Esophagus (tissue), 2 donors: ENCODE measurements around the gene ADAMTSL1. TPM values are rescaled to one million over a fixed set of nuclear protein-coding genes. Genes with fewer than 3 reads are reported as not detected.

Experiments used
- H3K27ac ChIP-seq, 2 donors: one replicate each; pipeline ENCODE4 v1.5.1; 2013; ENCODE audit warnings: low read depth in 2 of 2, mild to moderate bottlenecking in 2 of 2, inconsistent platforms in 1 of 2, low read length in 1 of 2, moderate library complexity in 1 of 2
- H3K27me3 ChIP-seq, 2 donors: one replicate each; pipeline ENCODE4 v1.6.1; 2013; ENCODE audit warnings: low read length in 2 of 2, control low read depth in 1 of 2, mild to moderate bottlenecking in 1 of 2; ENCODE audit not compliant: insufficient read depth in 2 of 2, control insufficient read depth in 1 of 2
- H3K36me3 ChIP-seq, 2 donors: one replicate each; pipeline ENCODE4 v1.6.1; 2013; ENCODE audit warnings: low read length in 1 of 2; ENCODE audit not compliant: control insufficient read depth in 2 of 2, insufficient read depth in 2 of 2
- H3K4me1 ChIP-seq, 2 donors: one replicate each; pipeline ENCODE4 v1.6.1; 2013; ENCODE audit warnings: low read length in 1 of 2; ENCODE audit not compliant: control insufficient read depth in 2 of 2, insufficient read depth in 2 of 2
- H3K4me3 ChIP-seq, 2 donors: one replicate each; pipeline ENCODE4 v1.5.1; 2013; ENCODE audit warnings: low read length in 2 of 2, mild to moderate bottlenecking in 2 of 2, low read depth in 1 of 2, moderate library complexity in 1 of 2
- H3K9me3 ChIP-seq, 2 donors: one replicate each; pipeline ENCODE4 v1.6.1; 2013; ENCODE audit warnings: mild to moderate bottlenecking in 2 of 2, low read depth in 1 of 2, low read length in 1 of 2, moderate library complexity in 1 of 2; ENCODE audit not compliant: control insufficient read depth in 2 of 2, insufficient read depth in 1 of 2
- WGBS, 2 donors: extraction: QIAGEN DNeasy Blood & Tissue Kit; methylation state at CpG; one replicate each; pipeline ENCODE4 v1.1.7; 2013; 5-methylcytosine and 5-hydroxymethylcytosine counted together
- polyA plus RNA-seq, 2 donors: library from polyadenylated mRNA; stranded (reverse); fragments of 200-250 nt; gene quantifications; one replicate each; pipeline ENCODE4 v1.2.3, GENCODE V29; 2013
- donor health status: healthy with polysubstance abuse.
- donor health status: Bipolar disorder and iron deficiency.

Gene ADAMTSL1
- polyA plus RNA-seq, 2 donors, result 1.2 to 1.8 TPM

GRCh38 chr9:18721267-18721994 is 247.5 kb downstream of the ADAMTSL1 start:
- no peaks in the 10 kb centered on the region for H3K27me3 ChIP-seq
- no peak overlapping the region for H3K4me3 ChIP-seq
- WGBS, 2 donors, result 79 to 91% methylated on average over 10 of the region's 10 CpGs
- no peaks in the 10 kb centered on the region for H3K36me3 ChIP-seq
- H3K4me1 ChIP-seq, result no peaks in the 10 kb centered on the region
- no peaks in the 10 kb centered on the region for H3K9me3 ChIP-seq
- no peak overlapping the region for H3K27ac ChIP-seq

- Histone ChIP-seq H3K9me3 (no peaks in the 10 kb centered on the region), H3K36me3 (no peaks in the 10 kb centered on the region), H3K4me1 (no peaks in the 10 kb centered on the region), H3K27ac (no peak overlapping the region), H3K4me3 (no peak overlapping the region), H3K27me3 (no peaks in the 10 kb centered on the region)
- WGBS, 2 donors, result 93 to 95% methylated on average over 2 of the region's 2 CpGs
These were observed 248.0 kb downstream of the ADAMTSL1 start for GRCh38 chr9:18721995-18722310.

- WGBS, 2 donors, result 85 to 89% methylated on average over 6 of the region's 6 CpGs
- Histone ChIP-seq H3K4me1 (no peaks in the 10 kb centered on the region), H3K36me3 (no peaks in the 10 kb centered on the region), H3K27ac (no peak overlapping the region), H3K9me3 (no peaks in the 10 kb centered on the region), H3K27me3 (no peaks in the 10 kb centered on the region), H3K4me3 (no peak overlapping the region)
These were observed 248.9 kb downstream of the ADAMTSL1 start for GRCh38 chr9:18722882-18723281.

GRCh38 chr9:18723366-18723765 is 249.4 kb downstream of the ADAMTSL1 start:
- no peak overlapping the region for H3K4me3 ChIP-seq

GRCh38 chr9:18726546-18726945 is 252.6 kb downstream of the ADAMTSL1 start:
- Histone ChIP-seq H3K27ac (no peak overlapping the region), H3K9me3 (no peaks in the 10 kb centered on the region), H3K4me3 (no peak overlapping the region), H3K36me3 (no peaks in the 10 kb centered on the region), H3K27me3 (no peaks in the 10 kb centered on the region), H3K4me1 (no peaks in the 10 kb centered on the region)
- 25 to 41% methylated on average over 1 of the region's 1 CpG for WGBS, 2 donors

More at GRCh38 chr9:18723366-18723765, 249.4 kb downstream of the ADAMTSL1 start:
- Histone ChIP-seq H3K36me3 (no peaks in the 10 kb centered on the region), H3K4me1 (no peaks in the 10 kb centered on the region), H3K9me3 (no peaks in the 10 kb centered on the region), H3K27me3 (no peaks in the 10 kb centered on the region), H3K27ac (no peak overlapping the region)
- WGBS, 2 donors, result 83 to 84% methylated on average over 5 of the region's 5 CpGs

- Histone ChIP-seq H3K4me1 (no peaks in the 10 kb centered on the region), H3K9me3 (no peaks in the 10 kb centered on the region), H3K36me3 (no peaks in the 10 kb centered on the region), H3K27me3 (no peaks in the 10 kb centered on the region), H3K27ac (no peak overlapping the region), H3K4me3 (no peak overlapping the region)
- WGBS, 2 donors, result 97% methylated on average over 7 of the region's 7 CpGs
These were observed 254.0 kb downstream of the ADAMTSL1 start for GRCh38 chr9:18727904-18728303.

- Histone ChIP-seq H3K4me3 (no peak overlapping the region), H3K4me1 (no peaks in the 10 kb centered on the region), H3K36me3 (no peaks in the 10 kb centered on the region), H3K27ac (no peak overlapping the region), H3K9me3 (no peaks in the 10 kb centered on the region), H3K27me3 (no peaks in the 10 kb centered on the region)
- WGBS, 2 donors, result 54 to 65% methylated on average over 3 of the region's 3 CpGs
These were observed 254.7 kb downstream of the ADAMTSL1 start for GRCh38 chr9:18728642-18729041.

- Histone ChIP-seq H3K4me1 (no peaks in the 10 kb centered on the region), H3K36me3 (no peaks in the 10 kb centered on the region), H3K27ac (no peak overlapping the region), H3K27me3 (no peaks in the 10 kb centered on the region), H3K9me3 (no peaks in the 10 kb centered on the region), H3K4me3 (no peak overlapping the region)
- whole genome bisulfite sequencing, 2 donors, result 62 to 65% methylated on average over 3 of the region's 3 CpGs
These were observed 256.3 kb downstream of the ADAMTSL1 start for GRCh38 chr9:18730241-18730640.

GRCh38 chr9:18739127-18739526 is 265.2 kb downstream of the ADAMTSL1 start:
- Histone ChIP-seq H3K4me3 (no peak overlapping the region), H3K9me3 (no peaks in the 10 kb centered on the region), H3K27me3 (no peaks in the 10 kb centered on the region), H3K4me1 (no peaks in the 10 kb centered on the region), H3K27ac (no peak overlapping the region), H3K36me3 (no peaks in the 10 kb centered on the region)

GRCh38 chr9:18739641-18740318 is 265.8 kb downstream of the ADAMTSL1 start:
- Histone ChIP-seq H3K27ac (no peak overlapping the region), H3K4me1 (no peaks in the 10 kb centered on the region), H3K4me3 (no peak overlapping the region), H3K36me3 (no peaks in the 10 kb centered on the region), H3K9me3 (no peaks in the 10 kb centered on the region), H3K27me3 (no peaks in the 10 kb centered on the region)
- WGBS, 2 donors, result 57 to 58% methylated on average over 5 of the region's 5 CpGs
